B cell (primary cell): ENCODE measurements around the gene FCHO2. TPM values are rescaled to one million over a fixed set of nuclear protein-coding genes. Genes with fewer than 3 reads are reported as not detected.

Experiments used
- ATAC-seq: fragments of 200-7000 bp; cut with Tn5 transposase; one replicate; pipeline ENCODE4 v1.10.0; 2021; ENCODE audit warnings: low read depth, mild to moderate bottlenecking, moderate number of reproducible peaks, moderate library complexity
- CTCF ChIA-PET: fragments of 350-600 bp; sonication (Branson Sonifier 250); formaldehyde crosslinking; loops from one replicate; lab custom pipeline; 2021; ENCODE audit warnings: antibody characterized with exemption, inconsistent platforms; lab: Charles Lee
- POLR2A ChIA-PET: fragments of 350-600 bp; sonication (Branson Sonifier 250); formaldehyde crosslinking; loops from one replicate; lab custom pipeline; 2021; ENCODE audit warnings: antibody characterized with exemption; lab: Charles Lee
- DNase-seq: peaks from one replicate; pipeline ENCODE4 v3.0.0; 2013
- H2AFZ ChIP-seq: 2 replicates; pipeline ENCODE4 v1.6.1; 2012; ENCODE audit warnings: mild to moderate bottlenecking, low read depth, low read length; ENCODE audit not compliant: insufficient read depth, poor library complexity, severe bottlenecking
- H3K27ac ChIP-seq, 2 donors: 1 replicate in 1 of 2; 2 replicates in 1 of 2; pipeline ENCODE4 v1.5.1; 2012 to 2013; ENCODE audit warnings: low read length in 2 of 2, mild to moderate bottlenecking in 2 of 2, moderate library complexity in 1 of 2
- H3K27me3 ChIP-seq, 4 experiments: fragments of 200-600 bp in 1 of 4; sonication (generic) in 1 of 4; replicated peaks in 1 of 4; 1 replicate in 2 of 4; 2 replicates in 2 of 4; pipeline versions ENCODE4 v1.6.1 to v1.7.0; 2013 to 2016; ENCODE audit warnings: low read length in 3 of 4, mild to moderate bottlenecking in 2 of 4, mixed read lengths in 1 of 4, moderate library complexity in 1 of 4; ENCODE audit not compliant: insufficient read depth in 4 of 4, control insufficient read depth in 3 of 4; ENCODE audit errors: control extremely low read depth in 1 of 4
- H3K36me3 ChIP-seq, 2 experiments: replicated peaks in 1 of 2; 1 replicate in 1 of 2; 2 replicates in 1 of 2; pipeline versions ENCODE4 v1.6.1 to v1.7.1; 2013; ENCODE audit warnings: low read length in 1 of 2; ENCODE audit not compliant: insufficient read depth in 2 of 2, control insufficient read depth in 1 of 2; ENCODE audit errors: control extremely low read depth in 1 of 2, extremely low read depth in 1 of 2
- H3K4me1 ChIP-seq, 2 donors: fragments of 200-600 bp in 1 of 2; sonication (generic) in 1 of 2; 1 replicate in 1 of 2; 2 replicates in 1 of 2; pipeline versions ENCODE4 v1.5.1 to v1.6.1; 2013 to 2017; ENCODE audit warnings: low read length in 2 of 2; ENCODE audit not compliant: control insufficient read depth in 2 of 2, insufficient read depth in 2 of 2
- H3K4me2 ChIP-seq: replicated peaks from 2 replicates; pipeline ENCODE3; 2012; ENCODE audit warnings: mild to moderate bottlenecking, low read depth, low read length; ENCODE audit not compliant: poor library complexity, severe bottlenecking
- H3K4me3 ChIP-seq, 5 experiments: fragments of 200-600 bp in 1 of 5; sonication (generic) in 1 of 5; 1 replicate in 3 of 5; 2 replicates in 2 of 5; pipeline versions ENCODE4 v1.5.1 to v1.7.0; 2011 to 2016; ENCODE audit warnings: low read length in 4 of 5, mild to moderate bottlenecking in 4 of 5, low read depth in 2 of 5, control low read depth in 1 of 5, moderate library complexity in 1 of 5; ENCODE audit not compliant: insufficient read depth in 1 of 5; ENCODE audit errors: control extremely low read depth in 1 of 5, extremely low read depth in 1 of 5
- H3K79me2 ChIP-seq: fragments of 200-600 bp; sonication (generic); one replicate; pipeline ENCODE4 v1.6.0; 2016; ENCODE audit warnings: low read length; ENCODE audit not compliant: control insufficient read depth, insufficient read depth
- H3K9ac ChIP-seq: fragments of 200-600 bp; sonication (generic); 2 replicates; pipeline ENCODE4 v1.6.1; 2017; ENCODE audit warnings: mild to moderate bottlenecking, low read length, moderate library complexity
- H3K9me3 ChIP-seq, 3 donors: one replicate each; pipeline versions ENCODE4 v1.6.1 to v1.7.1; 2013; ENCODE audit warnings: low read length in 2 of 3; ENCODE audit not compliant: control insufficient read depth in 2 of 3, insufficient read depth in 1 of 3; ENCODE audit errors: control extremely low read depth in 1 of 3
- H4K20me1 ChIP-seq: 2 replicates; pipeline ENCODE4 v1.6.0; 2012; ENCODE audit warnings: mild to moderate bottlenecking, low read length; ENCODE audit not compliant: insufficient read depth, control insufficient read depth, poor library complexity, severe bottlenecking
- H3K27ac Mint-ChIP-seq: one replicate; pipeline ENCODE4 v1.8.0; 2021; ENCODE audit warnings: mixed read lengths
- H3K27me3 Mint-ChIP-seq: one replicate; pipeline ENCODE4 v1.8.0; 2021; ENCODE audit warnings: mixed read lengths
- H3K4me1 Mint-ChIP-seq: one replicate; pipeline ENCODE4 v1.8.0; 2021; ENCODE audit warnings: mixed read lengths
- H3K4me3 Mint-ChIP-seq: one replicate; pipeline ENCODE4 v1.8.0; 2021; ENCODE audit warnings: mixed read lengths
- H3K9me3 Mint-ChIP-seq: one replicate; pipeline ENCODE4 v1.8.0; 2022; ENCODE audit warnings: mixed read lengths; ENCODE audit not compliant: insufficient read depth
- CTCF ChIP-seq: fragments of 200-600 bp; IDR thresholded peaks from one replicate; pipeline ENCODE4 v1.8.0; 2022; ENCODE audit warnings: antibody characterized with exemption, mild to moderate bottlenecking
- EZH2 ChIP-seq: IDR thresholded peaks from 2 replicates; pipeline ENCODE4 v1.6.1; 2012; ENCODE audit warnings: borderline replicate concordance, low read depth, mild to moderate bottlenecking, moderate library complexity, low read length; ENCODE audit not compliant: insufficient read depth, poor library complexity, severe bottlenecking
- WGBS: methylation state at CpG from one replicate; pipeline ENCODE4 v1.1.5; 2013; ENCODE audit warnings: missing lambda C conversion rate; ENCODE audit not compliant: insufficient coverage; 5-methylcytosine and 5-hydroxymethylcytosine counted together
- intact Hi-C: fragments of 100-400 bp; cut with micrococcal nuclease; formaldehyde crosslinking; loops from one replicate; pipeline ENCODE4 v1.10.0; 2022
- polyA plus RNA-seq: library from polyadenylated mRNA; depleted of rRNA; stranded (reverse); fragments of >200 nt; gene quantifications from 2 replicates; pipeline ENCODE4 v1.2.3, GENCODE V29; 2012
- total RNA-seq, 2 donors: library from RNA; stranded (reverse); fragments of 120-200 nt in 1 of 2; gene quantifications; 1 replicate in 1 of 2; 2 replicates in 1 of 2; pipeline versions ENCODE4 v1.2.3 to v1.2.4, GENCODE V29; 2013 to 2022

Gene FCHO2
- total and polyA plus RNA-seq, 2 donors (not counting 1 experiment from before 2014, with no cell fraction given) = 1.5 to 11.0 TPM

- Histone ChIP-seq H3K79me2 (no peaks in the 10 kb centered on the region), H3K9me3 (peaks cover 0 to 3% (median 0%) of the 10 kb centered on the region in 3 donors), H3K27ac (no peak overlapping the region), H3K4me3 (no peak overlapping the region), H4K20me1 (no peaks in the 10 kb centered on the region), H3K4me2 (no peak overlapping the region), H3K36me3 (no peaks in the 10 kb centered on the region), H2AFZ (no peak overlapping the region), H3K4me1 (no peaks in the 10 kb centered on the region), H3K27me3 (peaks cover 0 to 41% (median 23%) of the 10 kb centered on the region in 4 experiments), H3K9ac (no peak overlapping the region)
- TF ChIP-seq EZH2 (no peak), CTCF (no peak)
- Mint-ChIP-seq H3K9me3 (no peaks in the 10 kb centered on the region), H3K27me3 (peaks cover 59% of the 10 kb centered on the region), H3K4me3 (no peak overlapping the region), H3K4me1 (peaks cover 13% of the 10 kb centered on the region), H3K27ac (no peak overlapping the region)
- intact Hi-C loops = no loop called here
- CTCF ChIA-PET = no interaction called here
- POLR2A ChIA-PET = no interaction called here
- ATAC-seq (no peak), DNase-seq (no peak)
- 79% methylated on average over 19 of the region's 19 CpGs for WGBS
These were observed 167.3 kb downstream of the FCHO2 start for GRCh38 chr5:73122875-73123810.

GRCh38 chr5:73125289-73125688 is 169.4 kb downstream of the FCHO2 start:
- Histone ChIP-seq H3K27me3 (peaks cover 0 to 23% (median 14%) of the 10 kb centered on the region in 4 experiments), H2AFZ (no peak overlapping the region), H3K4me1 (no peaks in the 10 kb centered on the region), H3K9ac (no peak overlapping the region), H4K20me1 (no peaks in the 10 kb centered on the region), H3K36me3 (no peaks in the 10 kb centered on the region), H3K27ac (no peak overlapping the region), H3K79me2 (no peaks in the 10 kb centered on the region), H3K4me3 (no peak overlapping the region), H3K9me3 (peaks cover 0 to 3% (median 0%) of the 10 kb centered on the region in 3 donors), H3K4me2 (no peak overlapping the region)
- no peak for ATAC-seq
- ChIA-PET CTCF (no interaction called here), POLR2A (no interaction called here)
- 65% methylated on average over 4 of the region's 4 CpGs for WGBS
- intact Hi-C loops = no loop called here
- H3K4me1 Mint-ChIP-seq = peaks cover 8% of the 10 kb centered on the region
- H3K27me3 Mint-ChIP-seq = peaks cover 59% of the 10 kb centered on the region
- no peak for DNase-seq
- H3K27ac Mint-ChIP-seq = no peak overlapping the region
- TF ChIP-seq CTCF = no peak
- no peak for TF ChIP-seq EZH2
- H3K4me3 Mint-ChIP-seq = no peak overlapping the region
- H3K9me3 Mint-ChIP-seq = no peaks in the 10 kb centered on the region
